Mucosa of rectum (tissue), 2 donors: ENCODE data around the gene TMEM131L.
"Not testable (repeated sequence)": the region's sequence is repeated elsewhere in the genome, so short reads cannot be mapped to it uniquely, and the experiment has no call there.

ENCODE experiments used
- H3K27ac ChIP-seq, 2 donors: one replicate each; pipeline ENCODE4 v1.7.0; 2013; ENCODE audit warnings: inconsistent platforms in 2 of 2, low read depth in 2 of 2, low read length in 2 of 2
- H3K27me3 ChIP-seq, 2 donors: one replicate each; pipeline ENCODE4 v1.7.0; 2013; ENCODE audit warnings: low read length in 2 of 2; ENCODE audit not compliant: control insufficient read depth in 2 of 2, insufficient read depth in 2 of 2
- H3K36me3 ChIP-seq, 2 donors: one replicate each; pipeline ENCODE4 v1.7.0; 2013; ENCODE audit warnings: low read length in 2 of 2; ENCODE audit not compliant: control insufficient read depth in 2 of 2, insufficient read depth in 2 of 2
- H3K4me1 ChIP-seq, 2 donors: one replicate each; pipeline ENCODE4 v1.7.0; 2013; ENCODE audit warnings: low read length in 2 of 2, mild to moderate bottlenecking in 1 of 2; ENCODE audit not compliant: control insufficient read depth in 2 of 2, insufficient read depth in 2 of 2
- H3K4me3 ChIP-seq, 2 donors: one replicate each; pipeline ENCODE4 v1.7.0; 2013; ENCODE audit warnings: low read length in 2 of 2
- H3K9ac ChIP-seq, 2 donors: one replicate each; pipeline ENCODE4 v1.7.0; 2013; ENCODE audit warnings: low read length in 2 of 2, low read depth in 1 of 2, mild to moderate bottlenecking in 1 of 2
- H3K9me3 ChIP-seq, 2 donors: one replicate each; pipeline ENCODE4 v1.7.0; 2013; ENCODE audit warnings: low read length in 2 of 2; ENCODE audit not compliant: control insufficient read depth in 2 of 2
- donor health status: healthy.
- donor health status: Normal muscosa, but diverticular disease.

TMEM131L gene

GRCh38 chr4:153589703-153590595, 123.8 kb downstream of the TMEM131L start:
- peaks cover 9 to 21% of the 10 kb centered on the region in 2 donors for H3K36me3 ChIP-seq
- no peaks in the 10 kb centered on the region for H3K9me3 ChIP-seq

GRCh38 chr4:153591441-153591840, 125.3 kb downstream of the TMEM131L start:
- Histone ChIP-seq H3K27ac (no peak overlapping the region), H3K9me3 (no peaks in the 10 kb centered on the region), H3K9ac (no peak overlapping the region), H3K36me3 (peaks cover 9 to 20% of the 10 kb centered on the region in 2 donors), H3K4me1 (no peaks in the 10 kb centered on the region), H3K4me3 (no peak overlapping the region), H3K27me3 (no peaks in the 10 kb centered on the region)

More at GRCh38 chr4:153589703-153590595, 123.8 kb downstream of the TMEM131L start:
- no peak overlapping the region for H3K9ac ChIP-seq
- no peak overlapping the region for H3K4me3 ChIP-seq
- H3K4me1 ChIP-seq = no peaks in the 10 kb centered on the region
- no peak overlapping the region for H3K27ac ChIP-seq
- H3K27me3 ChIP-seq = no peaks in the 10 kb centered on the region

GRCh38 chr4:153592064-153592463, 125.9 kb downstream of the TMEM131L start:
- no peak overlapping the region for H3K4me3 ChIP-seq
- no peak overlapping the region for H3K9ac ChIP-seq
- peaks cover 9 to 21% of the 10 kb centered on the region in 2 donors for H3K36me3 ChIP-seq
- H3K4me1 ChIP-seq = no peaks in the 10 kb centered on the region
- no peaks in the 10 kb centered on the region for H3K9me3 ChIP-seq
- no peaks in the 10 kb centered on the region for H3K27me3 ChIP-seq
- H3K27ac ChIP-seq = no peak overlapping the region

- Histone ChIP-seq H3K27me3 (no peaks in the 10 kb centered on the region), H3K4me3 (no peak overlapping the region), H3K36me3 (peaks cover 9 to 21% of the 10 kb centered on the region in 2 donors), H3K27ac (no peak overlapping the region), H3K4me1 (no peaks in the 10 kb centered on the region), H3K9me3 (no peaks in the 10 kb centered on the region), H3K9ac (no peak overlapping the region)
Observed at GRCh38 chr4:153593161-153593560, 127.0 kb downstream of the TMEM131L start.

GRCh38 chr4:153594210-153594609, 128.1 kb downstream of the TMEM131L start:
- H3K36me3 ChIP-seq = peaks cover 9 to 30% of the 10 kb centered on the region in 2 donors
- H3K27ac ChIP-seq = no peak overlapping the region
- H3K9me3 ChIP-seq = no peaks in the 10 kb centered on the region

GRCh38 chr4:153595894-153596601, 129.9 kb downstream of the TMEM131L start:
- Histone ChIP-seq H3K36me3 (peaks cover 9 to 31% of the 10 kb centered on the region in 2 donors), H3K27ac (no peak overlapping the region), H3K9ac (no peak overlapping the region), H3K4me1 (no peaks in the 10 kb centered on the region), H3K27me3 (no peaks in the 10 kb centered on the region), H3K4me3 (no peak overlapping the region), H3K9me3 (no peaks in the 10 kb centered on the region)

More at GRCh38 chr4:153594210-153594609, 128.1 kb downstream of the TMEM131L start:
- Histone ChIP-seq H3K4me1 (no peaks in the 10 kb centered on the region), H3K4me3 (no peak overlapping the region), H3K27me3 (no peaks in the 10 kb centered on the region), H3K9ac (no peak overlapping the region)

GRCh38 chr4:153602758-153603157, 136.6 kb downstream of the TMEM131L start:
- Histone ChIP-seq H3K36me3 (peaks cover 9 to 36% of the 10 kb centered on the region in 2 donors), H3K9ac (no peak overlapping the region), H3K27me3 (no peaks in the 10 kb centered on the region), H3K27ac (no peak overlapping the region), H3K4me3 (no peak overlapping the region), H3K9me3 (no peaks in the 10 kb centered on the region), H3K4me1 (no peaks in the 10 kb centered on the region)

GRCh38 chr4:153603258-153603657, 137.1 kb downstream of the TMEM131L start:
- peaks cover 9 to 36% of the 10 kb centered on the region in 2 donors for H3K36me3 ChIP-seq
- H3K4me3 ChIP-seq = no peak overlapping the region
- no peaks in the 10 kb centered on the region for H3K27me3 ChIP-seq
- H3K4me1 ChIP-seq = no peaks in the 10 kb centered on the region
- H3K9me3 ChIP-seq = no peaks in the 10 kb centered on the region
- H3K27ac ChIP-seq = no peak overlapping the region
- H3K9ac ChIP-seq = no peak overlapping the region

GRCh38 chr4:153603835-153604234, 137.7 kb downstream of the TMEM131L start:
- Histone ChIP-seq H3K4me1 (no peaks in the 10 kb centered on the region), H3K9ac (no peak overlapping the region), H3K36me3 (peaks cover 9 to 31% of the 10 kb centered on the region in 2 donors), H3K27ac (no peak overlapping the region), H3K4me3 (no peak overlapping the region), H3K27me3 (no peaks in the 10 kb centered on the region), H3K9me3 (no peaks in the 10 kb centered on the region)

GRCh38 chr4:153609070-153609469, 142.9 kb downstream of the TMEM131L start:
- H3K27ac ChIP-seq, H3K9me3 ChIP-seq, H3K4me1 ChIP-seq, H3K4me3 ChIP-seq, H3K27me3 ChIP-seq, H3K9ac ChIP-seq: not testable (repeated sequence)
- H3K36me3 ChIP-seq = peaks cover 2 to 21% of the 10 kb centered on the region in 2 donors
